ENCODE measurements around the gene EFCAB10. TPM values are rescaled to one million over a fixed set of nuclear protein-coding genes. Genes with fewer than 3 reads are reported as not detected.

EFCAB10 gene
- total and polyA plus RNA-seq, 2 donors from 2014 or later: 0.91 TPM; not detected in 1

GRCh38 chr7:105584165-105584564 is 2.9 kb upstream of the EFCAB10 start:
- H3K9me3 ChIP-seq (ENCODE audit: control insufficient read depth in 2 of 3, insufficient read depth in 1 of 3, low read length in 3 of 3): no peaks in the 10 kb centered on the region
- intact Hi-C loops (cut with DNase I): no loop called here
- H3K4me3 ChIP-seq (ENCODE audit: low read length in 3 of 3): no peak overlapping the region
- H3K27me3 ChIP-seq (ENCODE audit: control insufficient read depth, insufficient read depth, low read length): no peaks in the 10 kb centered on the region
- H3K4me1 ChIP-seq (ENCODE audit: control insufficient read depth in 2 of 3, insufficient read depth in 2 of 3, low read depth in 1 of 3, low read length in 3 of 3): peaks cover 0 to 4% (median 2%) of the 10 kb centered on the region in 3 donors
- no peaks in the 10 kb centered on the region for H3K36me3 ChIP-seq (ENCODE audit: control insufficient read depth in 2 of 3, insufficient read depth in 3 of 3, low read length in 3 of 3)
- H3K9ac ChIP-seq (ENCODE audit: low read length in 3 of 3): no peak overlapping the region
- no peak for TF ChIP-seq CTCF (IDR thresholded peaks at IDR 0.05; ENCODE audit: borderline replicate concordance, extremely low read depth, insufficient read depth)
- DNase-seq: no peak
- H3K27ac ChIP-seq (ENCODE audit: low read depth in 2 of 2, low read length in 2 of 2): no peak overlapping the region
- no peak for FAIRE-seq

GRCh38 chr7:105583061-105583460 is 1.8 kb upstream of the EFCAB10 start:
- DNase-seq (no peak), FAIRE-seq (no peak)
- Histone ChIP-seq H3K9me3 (ENCODE audit: control insufficient read depth in 2 of 3, insufficient read depth in 1 of 3, low read length in 3 of 3) (no peaks in the 10 kb centered on the region), H3K4me1 (ENCODE audit: control insufficient read depth in 2 of 3, insufficient read depth in 2 of 3, low read depth in 1 of 3, low read length in 3 of 3) (peaks cover 0 to 4% (median 0%) of the 10 kb centered on the region in 3 donors), H3K27me3 (ENCODE audit: control insufficient read depth, insufficient read depth, low read length) (no peaks in the 10 kb centered on the region), H3K36me3 (ENCODE audit: control insufficient read depth in 2 of 3, insufficient read depth in 3 of 3, low read length in 3 of 3) (no peaks in the 10 kb centered on the region), H3K4me3 (ENCODE audit: low read length in 3 of 3) (no peak overlapping the region), H3K9ac (ENCODE audit: low read length in 3 of 3) (no peak overlapping the region), H3K27ac (ENCODE audit: low read depth in 2 of 2, low read length in 2 of 2) (no peak overlapping the region)
- TF ChIP-seq CTCF (IDR thresholded peaks at IDR 0.05; ENCODE audit: borderline replicate concordance, extremely low read depth, insufficient read depth): no peak
- intact Hi-C loops (cut with DNase I): no loop called here

GRCh38 chr7:105580022-105580740 is 1.1 kb downstream of the EFCAB10 start:
- no peak overlapping the region for H3K4me3 ChIP-seq (ENCODE audit: low read length in 3 of 3)
- no peaks in the 10 kb centered on the region for H3K36me3 ChIP-seq (ENCODE audit: control insufficient read depth in 2 of 3, insufficient read depth in 3 of 3, low read length in 3 of 3)
- DNase-seq (no peak), FAIRE-seq (no peak)
- peaks cover 0 to 4% (median 0%) of the 10 kb centered on the region in 3 donors for H3K4me1 ChIP-seq (ENCODE audit: control insufficient read depth in 2 of 3, insufficient read depth in 2 of 3, low read depth in 1 of 3, low read length in 3 of 3)
- no peaks in the 10 kb centered on the region for H3K9me3 ChIP-seq (ENCODE audit: control insufficient read depth in 2 of 3, insufficient read depth in 1 of 3, low read length in 3 of 3)
- TF ChIP-seq CTCF (IDR thresholded peaks at IDR 0.05; ENCODE audit: borderline replicate concordance, extremely low read depth, insufficient read depth): no peak
- no peak overlapping the region for H3K9ac ChIP-seq (ENCODE audit: low read length in 3 of 3)
- H3K27ac ChIP-seq (ENCODE audit: low read depth in 2 of 2, low read length in 2 of 2): no peak overlapping the region
- no peaks in the 10 kb centered on the region for H3K27me3 ChIP-seq (ENCODE audit: control insufficient read depth, insufficient read depth, low read length)
- intact Hi-C loops (cut with DNase I): no loop called here

Measured in kidney (tissue), 14 donors.